ENCODE data around the gene IKZF1.

- TF ChIP-seq CTCF (IDR thresholded peaks at IDR 0.05; ENCODE audit: insufficient read depth, low read length, poor library complexity, severe bottlenecking) (no peak), EZH2phosphoT487 (conservative IDR thresholded peaks at IDR 0.05; ENCODE audit: low read length) (no peak)
Measured at GRCh38 chr7:50305583-50306493, 1.3 kb downstream of the IKZF1 start.

Measured in SU-DHL-6 (cell line).